ENCODE data around the gene HNRNPA3.
"Not testable (repeated sequence)": the region's sequence is repeated elsewhere in the genome, so short reads cannot be mapped to it uniquely, and the experiment has no call there.

HNRNPA3 gene

GRCh38 chr2:177192788-177193187 lies 19.8 kb upstream of the HNRNPA3 start:
- TF ChIP-seq CTCF (conservative IDR thresholded peaks at IDR 0.05; ENCODE audit: low read depth, low read length): no peak
- no peak overlapping the region for H3K4me3 ChIP-seq (ENCODE audit: low read length)
- no peak for DNase-seq (ENCODE audit: low read depth)

- no peak for TF ChIP-seq CTCF (conservative IDR thresholded peaks at IDR 0.05; ENCODE audit: low read depth, low read length)
- no peak for DNase-seq (ENCODE audit: low read depth)
- no peak overlapping the region for H3K4me3 ChIP-seq (ENCODE audit: low read length)
Measured at GRCh38 chr2:177193240-177193639, 19.4 kb upstream of the HNRNPA3 start.

- TF ChIP-seq CTCF (conservative IDR thresholded peaks at IDR 0.05; ENCODE audit: low read depth, low read length): no peak
- no peak for DNase-seq (ENCODE audit: low read depth)
- no peak overlapping the region for H3K4me3 ChIP-seq (ENCODE audit: low read length)
Measured at GRCh38 chr2:177195194-177195593, 17.4 kb upstream of the HNRNPA3 start.

- not testable (repeated sequence) for H3K4me3 ChIP-seq (ENCODE audit: low read length); DNase-seq (ENCODE audit: low read depth)
Measured at GRCh38 chr2:177200419-177200818, 12.2 kb upstream of the HNRNPA3 start.

- no peak for TF ChIP-seq CTCF (conservative IDR thresholded peaks at IDR 0.05; ENCODE audit: low read depth, low read length)
- DNase-seq (ENCODE audit: low read depth): no peak
Measured at GRCh38 chr2:177201919-177202346, 10.7 kb upstream of the HNRNPA3 start.

GRCh38 chr2:177204417-177204816 lies 8.2 kb upstream of the HNRNPA3 start:
- DNase-seq (ENCODE audit: low read depth): no peak
- H3K4me3 ChIP-seq (ENCODE audit: low read length): no peak overlapping the region
- no peak for TF ChIP-seq CTCF (conservative IDR thresholded peaks at IDR 0.05; ENCODE audit: low read depth, low read length)

More at GRCh38 chr2:177201919-177202346, 10.7 kb upstream of the HNRNPA3 start:
- no peak overlapping the region for H3K4me3 ChIP-seq (ENCODE audit: low read length)

GRCh38 chr2:177207101-177207500 lies 5.5 kb upstream of the HNRNPA3 start:
- no peak for TF ChIP-seq CTCF (conservative IDR thresholded peaks at IDR 0.05; ENCODE audit: low read depth, low read length)
- H3K4me3 ChIP-seq (ENCODE audit: low read length): no peak overlapping the region
- DNase-seq (ENCODE audit: low read depth): no peak

- no peak for TF ChIP-seq CTCF (conservative IDR thresholded peaks at IDR 0.05; ENCODE audit: low read depth, low read length)
- no peak for DNase-seq (ENCODE audit: low read depth)
- H3K4me3 ChIP-seq (ENCODE audit: low read length): peak overlapping the region; percentile 62
Measured at GRCh38 chr2:177211169-177211568, 1.4 kb upstream of the HNRNPA3 start.
